Measurements from ENCODE around the gene TTLL4.

DNA sequence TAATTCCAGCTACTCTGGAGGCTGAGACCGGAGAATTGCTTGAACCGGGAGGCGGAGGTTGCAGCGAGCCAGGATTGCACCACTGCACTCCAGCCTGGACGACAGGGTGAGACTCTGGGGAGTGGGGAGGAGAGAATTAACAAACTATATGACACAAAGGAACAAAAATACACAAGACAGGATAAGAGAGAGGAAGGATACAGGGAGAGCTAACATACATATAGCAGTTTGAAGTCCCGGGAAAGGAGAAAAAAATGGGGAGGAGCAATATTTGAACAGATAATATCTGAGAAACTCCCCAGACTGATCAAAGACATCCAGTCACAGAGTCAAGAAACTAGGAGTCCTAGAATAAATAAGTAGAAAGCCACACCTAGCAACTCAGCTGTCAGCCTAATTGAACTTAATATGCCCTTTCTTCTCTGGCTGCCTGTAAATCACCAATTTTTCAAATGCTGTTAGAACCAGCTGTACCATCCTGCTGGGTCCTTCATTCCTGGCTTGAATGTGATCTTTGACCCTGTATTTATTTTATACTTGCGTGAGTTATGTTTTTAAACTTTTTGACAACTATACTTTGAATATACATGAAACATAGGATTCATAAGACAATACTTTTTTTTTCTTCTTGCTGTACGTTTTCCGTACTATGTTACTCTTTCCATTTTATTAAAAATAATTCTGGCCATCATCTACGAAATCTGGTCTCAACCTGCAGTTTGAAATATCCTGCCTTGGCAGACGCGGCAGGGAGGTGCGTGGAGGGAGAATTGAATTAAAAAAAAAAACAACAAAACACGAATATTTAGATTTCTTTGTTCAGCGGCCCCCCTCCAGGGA is 70.4 kb downstream of the TTLL4 start:
- TF ChIP-seq, protein P1, sequence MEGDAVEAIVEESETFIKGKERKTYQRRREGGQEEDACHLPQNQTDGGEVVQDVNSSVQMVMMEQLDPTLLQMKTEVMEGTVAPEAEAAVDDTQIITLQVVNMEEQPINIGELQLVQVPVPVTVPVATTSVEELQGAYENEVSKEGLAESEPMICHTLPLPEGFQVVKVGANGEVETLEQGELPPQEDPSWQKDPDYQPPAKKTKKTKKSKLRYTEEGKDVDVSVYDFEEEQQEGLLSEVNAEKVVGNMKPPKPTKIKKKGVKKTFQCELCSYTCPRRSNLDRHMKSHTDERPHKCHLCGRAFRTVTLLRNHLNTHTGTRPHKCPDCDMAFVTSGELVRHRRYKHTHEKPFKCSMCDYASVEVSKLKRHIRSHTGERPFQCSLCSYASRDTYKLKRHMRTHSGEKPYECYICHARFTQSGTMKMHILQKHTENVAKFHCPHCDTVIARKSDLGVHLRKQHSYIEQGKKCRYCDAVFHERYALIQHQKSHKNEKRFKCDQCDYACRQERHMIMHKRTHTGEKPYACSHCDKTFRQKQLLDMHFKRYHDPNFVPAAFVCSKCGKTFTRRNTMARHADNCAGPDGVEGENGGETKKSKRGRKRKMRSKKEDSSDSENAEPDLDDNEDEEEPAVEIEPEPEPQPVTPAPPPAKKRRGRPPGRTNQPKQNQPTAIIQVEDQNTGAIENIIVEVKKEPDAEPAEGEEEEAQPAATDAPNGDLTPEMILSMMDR (IDR thresholded peaks at IDR 0.05): no peak
- TF ChIP-seq POLR2A (IDR thresholded peaks at IDR 0.05): no peak

All from breast epithelium (tissue), 3 donors.